PC-3 (cell line): Measurements from ENCODE around the gene NUMA1. TPM values are rescaled to one million over a fixed set of nuclear protein-coding genes. Genes with fewer than 3 reads are reported as not detected.

Experiments
- ATAC-seq: fragments of 200-7000 bp; cut with Tn5 transposase; 2 replicates; pipeline ENCODE4 v1.9.1; 2020; ENCODE audit warnings: mild to moderate bottlenecking, moderate library complexity
- BruUV-seq: library from RNA; stranded (reverse); fragments of 400-500 nt; replicated peaks from 2 replicates; lab custom pipeline; 2021; lab: Mats Ljungman, UMichigan
- CTCF ChIA-PET: fragments of 300-600 bp; sonication (Branson Sonifier 250); formaldehyde crosslinking; loops from one replicate; lab custom pipeline; 2022; ENCODE audit warnings: antibody characterized with exemption; lab: Charles Lee
- POLR2A ChIA-PET: fragments of 300-600 bp; sonication (Branson Sonifier 250); formaldehyde crosslinking; loops from one replicate; lab custom pipeline; 2022; ENCODE audit warnings: antibody characterized with exemption; ENCODE audit not compliant: unreplicated experiment; lab: Charles Lee
- DNase-seq: peaks from one replicate; pipeline ENCODE4 v3.0.0-alpha.2; 2015
- H2AFZ ChIP-seq: fragments of 300-600 bp; sonication (generic); 2 replicates; pipeline ENCODE4 v1.6.0; 2016; ENCODE audit warnings: antibody characterized with exemption, low read length
- H3F3A ChIP-seq: fragments of 300-600 bp; sonication (generic); one replicate; pipeline ENCODE4 v1.6.0; 2017; ENCODE audit warnings: antibody characterized with exemption, low read length, control low read depth, mild to moderate bottlenecking; ENCODE audit not compliant: unreplicated experiment
- H3K27ac ChIP-seq: fragments of 300-600 bp; sonication (generic); 2 replicates; pipeline ENCODE4 v1.5.1; 2016; ENCODE audit warnings: mild to moderate bottlenecking, low read length
- H3K27me3 ChIP-seq: fragments of 300-600 bp; sonication (generic); 2 replicates; pipeline ENCODE4 v1.6.1; 2016; ENCODE audit warnings: low read length, mixed read lengths
- H3K36me3 ChIP-seq: fragments of 300-600 bp; sonication (generic); 2 replicates; pipeline ENCODE4 v1.6.1; 2016; ENCODE audit warnings: low read depth, mixed run types, low read length, mixed read lengths
- H3K4me1 ChIP-seq: fragments of 300-600 bp; sonication (generic); 2 replicates; pipeline ENCODE4 v1.5.1; 2016; ENCODE audit warnings: low read length; ENCODE audit not compliant: insufficient read depth
- H3K4me2 ChIP-seq: fragments of 300-600 bp; sonication (generic); 2 replicates; pipeline ENCODE4 v1.6.0; 2016; ENCODE audit warnings: low read length
- H3K4me3 ChIP-seq: fragments of 300-600 bp; sonication (generic); 2 replicates; pipeline ENCODE4 v1.5.1; 2016; ENCODE audit warnings: mild to moderate bottlenecking, low read length, mixed read lengths
- H3K79me2 ChIP-seq: fragments of 300-600 bp; sonication (generic); 2 replicates; pipeline ENCODE4 v1.6.1; 2017; ENCODE audit warnings: low read length, mixed read lengths
- H3K9ac ChIP-seq: fragments of 300-600 bp; sonication (generic); 2 replicates; pipeline ENCODE4 v1.6.0; 2016; ENCODE audit warnings: mild to moderate bottlenecking, low read length
- H3K9me2 ChIP-seq: fragments of 300-600 bp; sonication (generic); replicated peaks from 2 replicates; pipeline ENCODE4 v1.6.1; 2016; ENCODE audit warnings: mixed run types, low read length, mixed read lengths
- H3K9me3 ChIP-seq: fragments of 300-600 bp; sonication (generic); 2 replicates; pipeline ENCODE4 v1.6.1; 2016; ENCODE audit warnings: low read length, mixed read lengths
- H4K20me1 ChIP-seq: fragments of 300-600 bp; sonication (generic); 2 replicates; pipeline ENCODE4 v1.6.1; 2016; ENCODE audit warnings: low read length, mixed read lengths
- CTCF ChIP-seq: fragments of 300-600 bp; sonication (generic); conservative IDR thresholded peaks from 2 replicates; pipeline ENCODE4 v1.5.1; 2017; ENCODE audit warnings: antibody characterized with exemption, low read depth, mild to moderate bottlenecking, low read length
- EZH2 ChIP-seq: fragments of 300-600 bp; sonication (generic); IDR thresholded peaks from one replicate; pipeline ENCODE4 v1.6.1; 2017; ENCODE audit warnings: antibody characterized with exemption, mild to moderate bottlenecking, low read length; ENCODE audit not compliant: unreplicated experiment
- EZH2phosphoT487 ChIP-seq: fragments of 300-600 bp; sonication (generic); IDR thresholded peaks from 2 replicates; pipeline ENCODE4 v1.6.1; 2018; ENCODE audit warnings: mild to moderate bottlenecking, antibody characterized with exemption, low read length, borderline replicate concordance
- intact Hi-C: fragments of 100-400 bp; cut with micrococcal nuclease; formaldehyde crosslinking; loops from 2 replicates; pipeline ENCODE4 v1.9.0; 2023
- total RNA-seq: library from RNA; depleted of rRNA; stranded (reverse); fragments of >200 nt; gene quantifications from 2 replicates; pipeline ENCODE4 v1.2.3, GENCODE V29; 2014

NUMA1 gene
- total RNA-seq, 1 experiment from 2014 or later = 145 TPM

GRCh38 chr11:72040491-72041363 is 39.6 kb downstream of the NUMA1 start:
- H3K9me2 ChIP-seq = no peaks in the 10 kb centered on the region
- 0 out of 2 replicates have a peak, but pooled peaks cover 8% of the 10 kb centered on the region for H4K20me1 ChIP-seq
- ChIA-PET POLR2A (interaction anchor here (1.1 kb wide), 1 partner anchor 29 kb away, joined by 4 read pairs; no protein-coding TSS in a partner anchor), CTCF (interaction anchor here (0.6 to 1.0 kb wide), 2 partner anchors 15 to 38 kb away, joined by 3 to 6 read pairs; no protein-coding TSS in a partner anchor)
- peaks cover 82% of the 10 kb centered on the region for H3K79me2 ChIP-seq
- ATAC-seq (peak; percentile 64), DNase-seq (peak; percentile 96)
- peaks cover 13% of the 10 kb centered on the region; the same call in 1 of the 2 replicates for H3K36me3 ChIP-seq
- H3K4me1 ChIP-seq = peaks cover 42% of the 10 kb centered on the region
- no peaks in the 10 kb centered on the region for H3K9me3 ChIP-seq
- H3K27me3 ChIP-seq = no peaks in the 10 kb centered on the region
- TSS peak; percentile 73 for BruUV-seq
- TF ChIP-seq EZH2 (no peak), CTCF (0 out of 2 replicates have a peak, but pooled peaks have one; percentile 14), EZH2phosphoT487 (no peak)
- peak overlapping the region; percentile 67 for H3K4me3 ChIP-seq
- H3F3A ChIP-seq = no peaks in the 10 kb centered on the region
- intact Hi-C loops = loop anchor here (1.0 kb wide), 2 partner anchors 40 to 72 kb away; partner anchors contain the start of genes ANAPC15, LRRC51 and NUMA1
- H3K9ac ChIP-seq = peak overlapping the region; percentile 80
- H3K27ac ChIP-seq = peak overlapping the region; percentile 83
- peak overlapping the region; percentile 79 for H2AFZ ChIP-seq
- peak overlapping the region; percentile 92 for H3K4me2 ChIP-seq

GRCh38 chr11:72039856-72040401 is 40.4 kb downstream of the NUMA1 start:
- Histone ChIP-seq H3K79me2 (peaks cover 79% of the 10 kb centered on the region), H3K4me2 (peak overlapping the region; percentile 92), H3K27ac (peak overlapping the region; percentile 83), H3K36me3 (peaks cover 19% of the 10 kb centered on the region; the same call in 1 of the 2 replicates), H2AFZ (no peak overlapping the region; the same call in 1 of the 2 replicates), H3K9me2 (no peaks in the 10 kb centered on the region), H3K9ac (peak overlapping the region; percentile 80), H3K4me1 (peaks cover 42% of the 10 kb centered on the region), H3K4me3 (peak overlapping the region; percentile 67), H3F3A (no peaks in the 10 kb centered on the region), H4K20me1 (0 out of 2 replicates have a peak, but pooled peaks cover 8% of the 10 kb centered on the region), H3K27me3 (no peaks in the 10 kb centered on the region), H3K9me3 (no peaks in the 10 kb centered on the region)
- CTCF ChIA-PET = interaction anchor here (0.6 to 1.0 kb wide), 3 partner anchors 12 to 39 kb away, joined by 3 to 6 read pairs (median 3); no protein-coding TSS in a partner anchor
- no peak for ATAC-seq
- no peak for TF ChIP-seq EZH2
- TF ChIP-seq EZH2phosphoT487 = no peak
- TF ChIP-seq CTCF = no peak
- intact Hi-C loops = no loop called here
- no TSS peak for BruUV-seq
- no peak for DNase-seq
- POLR2A ChIA-PET = interaction anchor here (0.7 to 1.1 kb wide), 2 partner anchors 9 to 30 kb away, joined by 4 to 5 read pairs; no protein-coding TSS in a partner anchor
